ENCODE measurements around the gene LIMS2. TPM values are rescaled to one million over a fixed set of nuclear protein-coding genes. Genes with fewer than 3 reads are reported as not detected.

LIMS2 gene
- total and polyA plus RNA-seq, 2 of the 8 experiments (the other 6 are each of a cell fraction or from before 2014, with no cell fraction given): 3.3 to 4.8 TPM

DNA sequence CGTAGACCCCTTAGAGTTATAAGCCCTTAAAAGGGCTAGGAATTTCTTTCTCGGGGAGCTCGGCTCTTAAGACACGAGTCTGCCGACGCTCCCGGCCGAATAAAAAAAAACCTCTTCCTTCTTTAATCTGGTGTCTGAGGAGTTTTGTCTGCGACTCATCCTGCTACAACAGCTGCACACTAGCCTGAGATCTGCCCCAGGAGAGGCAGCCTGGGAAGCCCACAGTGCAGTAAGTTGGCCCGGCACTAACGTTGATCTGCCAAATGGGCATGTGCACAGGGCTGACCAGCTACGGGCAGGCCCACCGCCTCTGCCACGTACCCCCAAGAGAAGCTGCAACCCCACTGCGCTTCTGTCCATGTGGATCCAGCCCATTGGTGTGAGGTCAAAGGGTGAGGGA is 8.4 kb upstream of the LIMS2 start (continued):
- TF ChIP-seq, protein P1, sequence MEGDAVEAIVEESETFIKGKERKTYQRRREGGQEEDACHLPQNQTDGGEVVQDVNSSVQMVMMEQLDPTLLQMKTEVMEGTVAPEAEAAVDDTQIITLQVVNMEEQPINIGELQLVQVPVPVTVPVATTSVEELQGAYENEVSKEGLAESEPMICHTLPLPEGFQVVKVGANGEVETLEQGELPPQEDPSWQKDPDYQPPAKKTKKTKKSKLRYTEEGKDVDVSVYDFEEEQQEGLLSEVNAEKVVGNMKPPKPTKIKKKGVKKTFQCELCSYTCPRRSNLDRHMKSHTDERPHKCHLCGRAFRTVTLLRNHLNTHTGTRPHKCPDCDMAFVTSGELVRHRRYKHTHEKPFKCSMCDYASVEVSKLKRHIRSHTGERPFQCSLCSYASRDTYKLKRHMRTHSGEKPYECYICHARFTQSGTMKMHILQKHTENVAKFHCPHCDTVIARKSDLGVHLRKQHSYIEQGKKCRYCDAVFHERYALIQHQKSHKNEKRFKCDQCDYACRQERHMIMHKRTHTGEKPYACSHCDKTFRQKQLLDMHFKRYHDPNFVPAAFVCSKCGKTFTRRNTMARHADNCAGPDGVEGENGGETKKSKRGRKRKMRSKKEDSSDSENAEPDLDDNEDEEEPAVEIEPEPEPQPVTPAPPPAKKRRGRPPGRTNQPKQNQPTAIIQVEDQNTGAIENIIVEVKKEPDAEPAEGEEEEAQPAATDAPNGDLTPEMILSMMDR (IDR thresholded peaks at IDR 0.05; ENCODE audit: control extremely low read depth in 1 of 3, insufficient read depth in 1 of 3, low read depth in 1 of 3, low read length in 3 of 3): no peak
- TF ChIP-seq, protein P2, sequence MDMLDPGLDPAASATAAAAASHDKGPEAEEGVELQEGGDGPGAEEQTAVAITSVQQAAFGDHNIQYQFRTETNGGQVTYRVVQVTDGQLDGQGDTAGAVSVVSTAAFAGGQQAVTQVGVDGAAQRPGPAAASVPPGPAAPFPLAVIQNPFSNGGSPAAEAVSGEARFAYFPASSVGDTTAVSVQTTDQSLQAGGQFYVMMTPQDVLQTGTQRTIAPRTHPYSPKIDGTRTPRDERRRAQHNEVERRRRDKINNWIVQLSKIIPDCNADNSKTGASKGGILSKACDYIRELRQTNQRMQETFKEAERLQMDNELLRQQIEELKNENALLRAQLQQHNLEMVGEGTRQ (IDR thresholded peaks at IDR 0.05; ENCODE audit: low read length): no peak
- TF ChIP-seq TCF12 (IDR thresholded peaks at IDR 0.05; ENCODE audit: low read depth, low read length): no peak
- no peak for TF ChIP-seq SAP30 (IDR thresholded peaks at IDR 0.05; ENCODE audit: insufficient read depth, insufficient replicate concordance, low read length)
- no peak for TF ChIP-seq SIN3A (conservative IDR thresholded peaks at IDR 0.05 in 1 of 2, IDR thresholded peaks at IDR 0.05 in 1 of 2; ENCODE audit: low read depth in 1 of 2, low read length in 2 of 2)
- TF ChIP-seq TAF1 (IDR thresholded peaks at IDR 0.05; ENCODE audit: low read depth, low read length): no peak
